ENCODE data around the gene DOLPP1. TPM values are rescaled to one million over a fixed set of nuclear protein-coding genes. Genes with fewer than 3 reads are reported as not detected.

Gene DOLPP1
- total RNA-seq, 4 donors from 2014 or later: 15.7 to 52.4 (median 38.2) TPM

GRCh38 chr9:129136446-129137035 is 55.6 kb downstream of the DOLPP1 start:
- H3K4me1 ChIP-seq: peaks cover 19 to 37% (median 32%) of the 10 kb centered on the region in 4 donors
- in situ Hi-C loops (cut with MboI; ENCODE audit: low pct_ligation_motif_present in 1 of 4, low pct_unique_long_range_greater_than_20kb in 1 of 4, low sequenced_read_pairs in 3 of 4) (loop anchor here (5.0 to 25.0 kb wide), 5 partner anchors 476 to 651 kb away; no protein-coding TSS in a partner anchor), intact Hi-C loops (cut with DNase I; ENCODE audit: low total_unique reads) (loop anchor here (10.0 kb wide), 1 partner anchor 648 kb away; no protein-coding TSS in a partner anchor)
- WGBS, 2 donors (ENCODE audit: low coverage in 1 of 2): 71 to 86% methylated on average over 4 to 16 of the region's 16 CpGs
- H3K9me3 ChIP-seq: no peaks in the 10 kb centered on the region
- no peak for DNase-seq
- no peaks in the 10 kb centered on the region for H3K27me3 ChIP-seq
- no peaks in the 10 kb centered on the region for H3K36me3 ChIP-seq
- H3K27ac ChIP-seq: no peak overlapping the region
- H3K4me3 ChIP-seq: no peak overlapping the region
- TF ChIP-seq POLR2A (IDR thresholded peaks at IDR 0.05): no peak
- no peak for TF ChIP-seq CTCF (IDR thresholded peaks at IDR 0.05)
- TF ChIP-seq POLR2AphosphoS5 (IDR thresholded peaks at IDR 0.05): no peak
- TF ChIP-seq EP300 (IDR thresholded peaks at IDR 0.05; ENCODE audit: low read depth): no peak

GRCh38 chr9:129137292-129138143 is 56.6 kb downstream of the DOLPP1 start:
- WGBS, 2 donors (ENCODE audit: low coverage in 1 of 2): 88% methylated on average over 17 of the region's 19 CpGs; no CpG with 5 or more reads in 1 of the 2 donors
- H3K27ac ChIP-seq: peak overlapping the region; percentile 99 to 100 (median 100)
- intact Hi-C loops (cut with DNase I; ENCODE audit: low total_unique reads) (loop anchor here (10.0 kb wide), 1 partner anchor 647 kb away; no protein-coding TSS in a partner anchor), in situ Hi-C loops (cut with MboI; ENCODE audit: low pct_ligation_motif_present in 1 of 4, low pct_unique_long_range_greater_than_20kb in 1 of 4, low sequenced_read_pairs in 3 of 4) (loop anchor here (5.0 to 25.0 kb wide), 5 partner anchors 475 to 650 kb away; no protein-coding TSS in a partner anchor)
- no peaks in the 10 kb centered on the region for H3K36me3 ChIP-seq
- TF ChIP-seq CTCF (IDR thresholded peaks at IDR 0.05) (no peak), POLR2AphosphoS5 (IDR thresholded peaks at IDR 0.05) (no peak), EP300 (IDR thresholded peaks at IDR 0.05; ENCODE audit: low read depth) (no peak), POLR2A (IDR thresholded peaks at IDR 0.05) (no peak)
- H3K4me1 ChIP-seq: peaks cover 29 to 46% (median 41%) of the 10 kb centered on the region in 4 donors
- H3K9me3 ChIP-seq: no peaks in the 10 kb centered on the region
- H3K27me3 ChIP-seq: no peaks in the 10 kb centered on the region
- DNase-seq: no peak
- H3K4me3 ChIP-seq: no peak overlapping the region

GRCh38 chr9:129138144-129138462 is 57.2 kb downstream of the DOLPP1 start:
- H3K27ac ChIP-seq: peak overlapping the region; percentile 99 to 100 (median 100)
- 80% methylated on average over 9 of the region's 9 CpGs; no CpG with 5 or more reads in 1 of the 2 donors for WGBS, 2 donors (ENCODE audit: low coverage in 1 of 2)
- no peak for DNase-seq
- H3K27me3 ChIP-seq: no peaks in the 10 kb centered on the region
- no peak for TF ChIP-seq CTCF (IDR thresholded peaks at IDR 0.05)
- TF ChIP-seq EP300 (IDR thresholded peaks at IDR 0.05; ENCODE audit: low read depth): no peak
- no peak for TF ChIP-seq POLR2A (IDR thresholded peaks at IDR 0.05)
- no peak for TF ChIP-seq POLR2AphosphoS5 (IDR thresholded peaks at IDR 0.05)
- in situ Hi-C loops (cut with MboI; ENCODE audit: low pct_ligation_motif_present in 1 of 4, low pct_unique_long_range_greater_than_20kb in 1 of 4, low sequenced_read_pairs in 3 of 4) (loop anchor here (5.0 to 25.0 kb wide), 5 partner anchors 474 to 649 kb away; no protein-coding TSS in a partner anchor), intact Hi-C loops (cut with DNase I; ENCODE audit: low total_unique reads) (loop anchor here (10.0 kb wide), 1 partner anchor 647 kb away; no protein-coding TSS in a partner anchor)
- no peaks in the 10 kb centered on the region for H3K36me3 ChIP-seq
- peaks cover 33 to 52% (median 47%) of the 10 kb centered on the region in 4 donors for H3K4me1 ChIP-seq
- no peak overlapping the region for H3K4me3 ChIP-seq
- H3K9me3 ChIP-seq: no peaks in the 10 kb centered on the region

Data from transverse colon (tissue), 4 donors.